Measurements from ENCODE around the gene WDFY2. TPM values are rescaled to one million over a fixed set of nuclear protein-coding genes. Genes with fewer than 3 reads are reported as not detected.
"Not testable (repeated sequence)": the region's sequence is repeated elsewhere in the genome, so short reads cannot be mapped to it uniquely, and the experiment has no call there.

WDFY2 gene
- total RNA-seq, 1 donor from 2014 or later, result 43.0 TPM

- Mint-ChIP-seq H3K27me3 (ENCODE audit: unreplicated experiment) (peaks cover 7% of the 10 kb centered on the region), H3K27ac (ENCODE audit: unreplicated experiment) (peak overlapping the region; percentile 89), H3K9me3 (ENCODE audit: unreplicated experiment) (no peaks in the 10 kb centered on the region), H3K4me1 (ENCODE audit: low read depth, unreplicated experiment) (peaks cover 47% of the 10 kb centered on the region), H3K36me3 (ENCODE audit: unreplicated experiment) (no peaks in the 10 kb centered on the region), H3K4me3 (ENCODE audit: unreplicated experiment) (peak overlapping the region; percentile 66)
- TF ChIP-seq CTCF (IDR thresholded peaks at IDR 0.05; ENCODE audit: partially characterized antibody, unreplicated experiment), result no peak
- DNase-seq, result no peak
These were observed 54.1 kb downstream of the WDFY2 start for GRCh38 chr13:51638216-51638871.

- no peak for TF ChIP-seq CTCF (IDR thresholded peaks at IDR 0.05; ENCODE audit: partially characterized antibody, unreplicated experiment)
- H3K9me3 Mint-ChIP-seq (ENCODE audit: unreplicated experiment), result no peaks in the 10 kb centered on the region
- H3K4me1 Mint-ChIP-seq (ENCODE audit: low read depth, unreplicated experiment), result peaks cover 50% of the 10 kb centered on the region
- peak overlapping the region; percentile 82 for H3K27ac Mint-ChIP-seq (ENCODE audit: unreplicated experiment)
- no peak overlapping the region for H3K4me3 Mint-ChIP-seq (ENCODE audit: unreplicated experiment)
- peaks cover 7% of the 10 kb centered on the region for H3K27me3 Mint-ChIP-seq (ENCODE audit: unreplicated experiment)
- H3K36me3 Mint-ChIP-seq (ENCODE audit: unreplicated experiment), result no peaks in the 10 kb centered on the region
- DNase-seq, result no peak
These were observed 54.9 kb downstream of the WDFY2 start for GRCh38 chr13:51639171-51639570.

GRCh38 chr13:51640696-51641095, 56.4 kb downstream of the WDFY2 start:
- not testable (repeated sequence) for H3K4me3 Mint-ChIP-seq (ENCODE audit: unreplicated experiment); H3K27me3 Mint-ChIP-seq (ENCODE audit: unreplicated experiment); H3K9me3 Mint-ChIP-seq (ENCODE audit: unreplicated experiment); H3K27ac Mint-ChIP-seq (ENCODE audit: unreplicated experiment); DNase-seq; H3K36me3 Mint-ChIP-seq (ENCODE audit: unreplicated experiment)
- H3K4me1 Mint-ChIP-seq (ENCODE audit: low read depth, unreplicated experiment), result peaks cover 56% of the 10 kb centered on the region

- Mint-ChIP-seq H3K9me3 (ENCODE audit: unreplicated experiment) (peaks cover 4% of the 10 kb centered on the region), H3K4me3 (ENCODE audit: unreplicated experiment) (no peak overlapping the region), H3K27me3 (ENCODE audit: unreplicated experiment) (peaks cover 5% of the 10 kb centered on the region), H3K27ac (ENCODE audit: unreplicated experiment) (peak overlapping the region; percentile 72), H3K4me1 (ENCODE audit: low read depth, unreplicated experiment) (peaks cover 47% of the 10 kb centered on the region), H3K36me3 (ENCODE audit: unreplicated experiment) (peaks cover 4% of the 10 kb centered on the region)
- no peak for TF ChIP-seq CTCF (IDR thresholded peaks at IDR 0.05; ENCODE audit: partially characterized antibody, unreplicated experiment)
- DNase-seq, result no peak
These were observed 59.0 kb downstream of the WDFY2 start for GRCh38 chr13:51643105-51643881.

GRCh38 chr13:51643882-51644281, 59.6 kb downstream of the WDFY2 start:
- H3K27me3 Mint-ChIP-seq (ENCODE audit: unreplicated experiment), result peaks cover 5% of the 10 kb centered on the region
- H3K36me3 Mint-ChIP-seq (ENCODE audit: unreplicated experiment), result peaks cover 4% of the 10 kb centered on the region
- H3K9me3 Mint-ChIP-seq (ENCODE audit: unreplicated experiment), result peaks cover 4% of the 10 kb centered on the region
- TF ChIP-seq CTCF (IDR thresholded peaks at IDR 0.05; ENCODE audit: partially characterized antibody, unreplicated experiment), result no peak
- peak overlapping the region; percentile 53 for H3K4me3 Mint-ChIP-seq (ENCODE audit: unreplicated experiment)
- H3K27ac Mint-ChIP-seq (ENCODE audit: unreplicated experiment), result peak overlapping the region; percentile 72
- H3K4me1 Mint-ChIP-seq (ENCODE audit: low read depth, unreplicated experiment), result peaks cover 42% of the 10 kb centered on the region
- no peak for DNase-seq

Measured in glutamatergic neuron (in vitro differentiated cells).